GM21526 (cell line): ENCODE measurements around the gene ADGRF5.

Experiments
- ATAC-seq: cut with Tn5 transposase; IDR thresholded peaks from one replicate; pipeline ENCODE4 v1.9.1; 2021; ENCODE audit warnings: moderate library complexity; ENCODE audit not compliant: unreplicated experiment, low FRiP score

The ADGRF5 gene

DNA sequence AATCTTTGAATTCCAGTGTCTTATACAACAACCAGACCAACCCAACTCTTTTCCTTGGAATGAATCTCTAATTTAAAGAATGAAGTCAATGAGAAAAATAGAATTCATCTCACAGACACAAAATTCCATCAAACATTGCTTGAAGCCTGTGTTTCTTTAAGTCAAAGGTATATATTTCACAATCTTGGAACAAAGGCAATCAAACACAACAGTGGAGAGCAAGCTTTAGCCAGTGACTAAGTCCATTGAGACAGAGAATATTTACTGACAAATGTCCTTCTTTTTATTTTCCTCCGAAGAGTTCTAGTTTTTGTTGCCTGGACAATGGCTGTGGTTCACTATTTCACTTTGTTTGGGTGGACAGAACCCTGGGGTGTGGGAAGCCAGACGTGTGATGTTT is 92.8 kb downstream of the ADGRF5 start:
- no peak for ATAC-seq

DNA sequence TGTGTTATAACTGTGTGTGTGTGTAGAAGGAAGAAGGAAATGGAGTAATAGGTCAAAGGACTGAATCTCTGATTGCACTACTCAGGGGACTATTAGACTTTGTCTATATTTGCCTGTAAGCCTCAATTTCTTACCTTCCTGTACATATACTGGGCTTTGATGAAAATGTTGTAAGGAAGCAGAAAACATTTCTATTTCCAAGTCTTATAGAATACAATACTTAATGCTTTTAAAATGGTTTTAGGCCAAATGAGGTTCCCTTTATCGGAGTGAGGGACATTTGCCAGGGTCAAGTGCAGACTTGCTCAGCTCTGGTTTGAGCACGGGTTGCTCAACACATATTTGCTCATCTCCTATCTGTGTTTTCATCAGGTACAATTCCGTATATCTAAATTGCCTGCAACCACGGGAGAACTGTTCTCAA is 100.3 kb downstream of the ADGRF5 start:
- no peak for ATAC-seq

- ATAC-seq = no peak
Measured at GRCh38 chr6:46819561-46819960, 102.2 kb downstream of the ADGRF5 start.

GRCh38 chr6:46816626-46817025 is 105.1 kb downstream of the ADGRF5 start:
- no peak for ATAC-seq

GRCh38 chr6:46815130-46815529 is 106.6 kb downstream of the ADGRF5 start:
- no peak for ATAC-seq

- ATAC-seq = no peak
Measured at GRCh38 chr6:46808806-46809205, 112.9 kb downstream of the ADGRF5 start.
